Amygdala (tissue), 56 donors: ENCODE data around the gene AMBP.

Experiments
- DNase-seq, 56 donors: peaks; one replicate each; lab custom pipeline; 2025; lab: John Stamatoyannopoulos, UW

AMBP gene

DNA sequence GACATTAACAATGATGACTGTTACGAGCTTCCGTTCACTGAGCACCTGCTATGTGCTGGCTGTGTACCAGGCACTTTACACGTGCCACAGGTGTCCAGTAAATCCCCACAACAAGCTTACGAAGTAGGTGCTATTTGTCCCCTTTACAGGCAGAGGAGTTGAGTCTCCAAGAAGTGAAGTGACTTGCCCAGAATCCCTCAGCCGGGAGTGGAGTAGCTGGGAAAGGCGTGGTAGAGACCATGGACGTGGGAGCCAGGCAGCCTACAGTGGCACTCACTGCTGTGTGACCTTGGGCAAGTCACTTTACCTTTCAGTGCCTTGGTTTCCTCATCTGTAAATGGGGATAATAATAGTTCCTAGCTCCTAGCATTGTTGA lies 669 bp upstream of the AMBP start:
- DNase-seq, result no peak

DNA sequence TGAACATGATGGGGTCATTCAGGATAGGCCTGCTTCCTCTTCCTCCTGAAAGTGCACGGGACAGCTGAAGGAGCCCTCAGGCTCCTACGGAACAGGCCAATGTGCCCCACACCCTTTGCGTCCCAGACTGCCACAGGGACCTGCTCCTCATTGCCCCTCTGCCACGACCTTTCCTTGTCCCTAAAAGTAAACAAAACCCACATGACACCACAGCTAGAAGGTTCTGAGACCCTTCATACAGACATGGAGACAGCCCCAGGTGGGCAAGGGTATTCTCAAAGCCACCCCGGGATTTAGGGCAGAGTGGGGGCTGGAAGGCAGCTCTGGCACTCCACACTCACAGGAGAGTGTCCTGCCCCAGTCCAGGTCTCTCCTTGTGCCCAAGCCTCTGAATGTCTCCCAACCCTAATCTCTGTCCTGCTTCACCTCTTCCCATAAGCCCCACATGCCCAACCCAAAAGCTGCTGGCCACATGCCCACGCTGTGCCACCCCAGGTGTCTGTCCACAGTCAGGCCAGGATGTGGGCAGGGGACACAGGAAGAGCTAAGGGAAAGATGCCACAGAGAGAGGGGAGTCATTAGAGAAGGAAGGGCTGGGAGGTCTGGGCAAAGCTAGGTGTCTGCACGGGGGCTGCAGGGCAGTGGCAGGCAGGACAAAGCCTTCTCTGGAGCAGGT lies 800 bp downstream of the AMBP start:
- no peak for DNase-seq

GRCh38 chr9:114076237-114077161 lies 1.6 kb downstream of the AMBP start:
- no peak for DNase-seq

DNA sequence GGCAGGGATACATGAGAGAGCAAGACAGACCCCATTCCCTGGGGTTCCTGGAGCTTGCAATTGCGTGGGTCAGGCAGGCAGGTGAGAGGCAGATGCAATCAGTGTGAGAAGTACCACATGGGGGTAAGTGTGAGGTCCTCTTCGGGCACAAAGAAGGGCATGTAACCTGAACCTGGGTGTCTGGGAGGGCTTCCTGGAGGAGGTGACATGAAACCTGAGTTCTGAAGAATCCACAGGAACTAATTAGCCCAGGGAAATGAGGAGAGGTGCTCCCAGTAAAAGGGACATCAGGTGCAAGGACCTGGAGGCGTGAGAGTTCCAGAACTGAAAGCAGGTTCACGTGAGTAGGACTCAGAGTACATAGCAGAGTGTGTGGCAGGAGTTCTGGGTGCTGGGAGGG lies 2.5 kb downstream of the AMBP start:
- DNase-seq, result no peak

DNA sequence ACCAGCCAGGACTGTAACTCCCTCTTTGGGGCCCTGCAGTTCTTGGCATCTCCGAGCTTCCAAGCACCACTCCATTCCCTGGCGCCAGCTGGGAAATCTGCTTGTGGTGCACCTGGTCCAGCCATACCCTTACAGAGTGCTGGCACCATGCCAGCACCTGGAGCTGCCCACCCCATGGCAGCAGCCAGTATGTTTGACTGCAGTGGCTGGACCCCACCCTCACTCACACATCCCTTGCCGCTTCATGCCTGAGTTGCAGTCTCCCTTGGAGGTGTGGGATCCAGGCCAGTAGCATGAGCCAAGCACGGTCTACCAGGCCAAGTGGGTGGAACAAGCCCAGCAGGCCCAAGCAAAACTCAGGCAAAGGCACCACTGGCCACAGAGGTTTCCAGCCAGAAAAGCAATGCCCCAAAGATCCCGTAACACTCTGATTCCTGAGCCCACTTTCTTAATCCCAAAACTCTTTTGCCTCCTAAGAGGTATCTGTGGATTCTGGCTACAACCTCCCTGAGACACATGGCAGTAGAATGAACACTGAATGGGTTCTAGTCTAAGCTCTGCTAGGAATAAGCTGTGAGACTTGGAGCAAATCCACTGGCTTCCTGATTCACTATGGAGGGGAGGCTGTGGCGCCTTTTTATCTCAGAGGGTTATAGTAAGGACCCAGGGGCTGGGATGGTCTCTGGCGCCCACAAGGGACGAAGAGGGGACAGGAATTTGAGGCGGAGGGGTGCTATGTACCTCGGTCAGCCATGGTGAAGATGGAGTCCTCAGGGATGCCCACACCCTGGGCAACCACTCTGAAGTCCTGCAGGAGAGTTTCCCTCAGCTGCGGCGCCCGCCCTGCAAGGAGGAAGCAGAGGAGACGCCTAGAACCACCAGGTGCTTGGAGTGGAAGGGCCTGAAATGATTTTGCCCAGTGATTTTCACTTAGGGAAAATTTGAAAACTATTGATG lies 5.6 kb downstream of the AMBP start:
- DNase-seq, result peak in 34 of 56 donors; percentile 4 to 68 (median 28)

DNA sequence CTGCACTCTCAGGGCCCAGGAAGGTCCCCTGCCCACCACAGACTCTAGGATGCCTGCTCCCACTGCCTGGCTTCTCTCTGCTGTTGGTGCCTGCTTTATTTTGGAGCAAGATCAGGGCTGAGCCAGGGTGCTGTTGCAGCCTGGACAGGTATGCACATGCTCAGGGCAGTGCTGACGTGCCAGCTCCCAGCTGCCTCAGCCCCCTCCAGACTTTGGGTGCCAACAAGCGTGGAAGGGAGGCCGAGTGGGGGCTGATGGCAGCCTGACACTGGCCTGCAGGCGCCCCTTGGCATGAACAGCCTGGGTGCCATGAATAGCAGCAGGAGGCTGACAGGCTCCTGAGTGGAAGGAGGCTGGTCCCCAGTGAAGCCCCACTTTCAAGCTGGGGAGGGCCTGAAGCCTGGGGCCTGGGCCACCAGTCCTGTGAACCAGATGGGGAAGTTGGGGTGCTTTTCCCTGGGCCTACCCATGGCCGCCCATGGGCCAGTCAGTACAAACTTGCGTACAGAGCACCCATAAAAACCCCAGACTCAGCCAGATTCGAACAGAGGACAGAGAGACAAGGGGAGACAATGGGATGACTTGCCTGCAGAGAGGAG lies 6.8 kb downstream of the AMBP start:
- DNase-seq, result no peak

- DNase-seq, result no peak
Measured at GRCh38 chr9:114070188-114071103, 7.7 kb downstream of the AMBP start.

GRCh38 chr9:114069476-114070187 lies 8.5 kb downstream of the AMBP start:
- no peak for DNase-seq

- no peak for DNase-seq
Measured at GRCh38 chr9:114065304-114065703, 12.8 kb downstream of the AMBP start.

GRCh38 chr9:114061830-114062474 lies 16.1 kb downstream of the AMBP start:
- no peak for DNase-seq

- DNase-seq, result no peak
Measured at GRCh38 chr9:114061292-114061691, 16.8 kb downstream of the AMBP start.

DNA sequence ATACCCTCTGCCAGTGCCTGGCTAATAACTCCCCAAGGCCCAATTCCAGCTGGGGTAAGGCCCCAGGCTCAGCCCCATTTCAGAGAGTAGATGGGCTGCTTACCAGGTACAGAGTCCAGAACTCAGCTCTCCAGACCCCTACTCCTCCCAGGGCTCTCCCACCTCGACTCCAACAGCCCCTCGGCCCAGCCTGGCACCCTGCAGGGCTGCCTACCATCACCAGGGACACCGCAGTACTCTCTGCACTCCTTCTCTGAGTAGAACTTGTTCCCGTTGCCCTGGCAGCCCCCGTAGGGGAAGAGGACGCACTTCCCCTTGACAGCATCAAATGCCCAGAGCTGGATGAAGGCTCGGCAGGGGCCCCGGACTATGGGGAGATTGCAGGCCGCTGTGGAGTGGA lies 17.4 kb downstream of the AMBP start:
- no peak for DNase-seq

- no peak for DNase-seq
Measured at GRCh38 chr9:114060070-114060469, 18.0 kb downstream of the AMBP start.

- peak in 9 of 56 donors; percentile 4 to 46 (median 14) for DNase-seq
Measured at GRCh38 chr9:114059047-114059803, 18.9 kb downstream of the AMBP start.

DNA sequence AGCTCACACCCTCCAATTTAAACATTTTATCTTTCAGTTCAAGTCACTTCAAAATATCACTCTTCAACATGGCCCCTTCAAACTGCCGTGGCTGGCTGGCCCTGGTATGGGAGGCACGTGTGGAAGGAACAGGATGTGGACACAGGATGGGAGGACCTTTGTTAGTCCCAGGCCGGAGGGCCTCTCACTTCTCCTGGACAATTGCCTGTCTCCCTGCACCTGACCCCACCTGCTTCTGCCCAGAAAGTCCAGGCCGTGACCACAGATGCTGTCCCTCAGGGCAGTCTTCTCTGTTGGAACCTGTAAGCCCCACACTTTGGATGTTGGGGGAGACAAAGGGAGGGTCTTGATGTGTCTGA lies 19.4 kb downstream of the AMBP start:
- no peak for DNase-seq

- no peak for DNase-seq
Measured at GRCh38 chr9:114057161-114057885, 20.8 kb downstream of the AMBP start.

- DNase-seq, result no peak
Measured at GRCh38 chr9:114056527-114056926, 21.6 kb downstream of the AMBP start.
